Measurements from ENCODE around the gene ADAMTSL2.

The ADAMTSL2 gene

DNA sequence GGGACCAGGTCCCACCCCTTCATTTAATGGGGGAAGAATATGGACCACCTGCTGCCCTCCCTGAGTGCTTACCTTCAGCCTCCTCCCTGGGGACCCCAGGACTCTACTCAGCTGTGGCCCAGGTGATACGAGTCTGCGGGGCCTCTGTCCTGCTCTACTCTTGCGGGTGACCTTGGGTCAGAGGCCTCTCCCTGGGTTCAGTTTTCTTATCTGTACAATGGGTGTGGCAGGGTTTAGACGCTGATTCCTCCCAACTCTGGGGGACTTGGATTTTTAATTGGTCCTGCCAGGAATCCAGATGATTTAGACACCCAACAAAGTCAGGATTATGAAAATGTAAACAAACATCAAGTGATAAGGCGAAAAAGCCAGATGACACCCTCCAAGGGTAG, 49.7 kb downstream of the ADAMTSL2 start:
- Histone ChIP-seq H3K4me3 (ENCODE audit: insufficient read depth, low read length, poor library complexity, severe bottlenecking) (no peak overlapping the region), H3K9ac (ENCODE audit: low read length) (no peak overlapping the region), H3K79me2 (ENCODE audit: insufficient read depth, low read length) (no peaks in the 10 kb centered on the region), H3K4me2 (ENCODE audit: low read depth, low read length, poor library complexity, severe bottlenecking) (no peak overlapping the region), H3K9me2 (replicated peaks; ENCODE audit: insufficient read depth, low read length) (no peaks in the 10 kb centered on the region), H3K36me3 (ENCODE audit: low read length) (no peaks in the 10 kb centered on the region), H3K27me3 (ENCODE audit: low read length) (no peaks in the 10 kb centered on the region; the same call in 1 of the 2 replicates), H3K9me3 (ENCODE audit: insufficient read depth, low read length) (peaks cover 4% of the 10 kb centered on the region; the same call in 1 of the 2 replicates), H3F3A (ENCODE audit: insufficient read depth) (peaks cover 4% of the 10 kb centered on the region; the same call in 1 of the 2 replicates), H2AFZ (ENCODE audit: low read depth, low read length, severe bottlenecking) (no peak overlapping the region), H3K27ac (ENCODE audit: low read depth, low read length) (no peak overlapping the region), H4K20me1 (ENCODE audit: low read depth, low read length) (no peaks in the 10 kb centered on the region)
- TF ChIP-seq EZH2phosphoT487 (conservative IDR thresholded peaks at IDR 0.05; ENCODE audit: low read length) = no peak
- TF ChIP-seq, protein P1, sequence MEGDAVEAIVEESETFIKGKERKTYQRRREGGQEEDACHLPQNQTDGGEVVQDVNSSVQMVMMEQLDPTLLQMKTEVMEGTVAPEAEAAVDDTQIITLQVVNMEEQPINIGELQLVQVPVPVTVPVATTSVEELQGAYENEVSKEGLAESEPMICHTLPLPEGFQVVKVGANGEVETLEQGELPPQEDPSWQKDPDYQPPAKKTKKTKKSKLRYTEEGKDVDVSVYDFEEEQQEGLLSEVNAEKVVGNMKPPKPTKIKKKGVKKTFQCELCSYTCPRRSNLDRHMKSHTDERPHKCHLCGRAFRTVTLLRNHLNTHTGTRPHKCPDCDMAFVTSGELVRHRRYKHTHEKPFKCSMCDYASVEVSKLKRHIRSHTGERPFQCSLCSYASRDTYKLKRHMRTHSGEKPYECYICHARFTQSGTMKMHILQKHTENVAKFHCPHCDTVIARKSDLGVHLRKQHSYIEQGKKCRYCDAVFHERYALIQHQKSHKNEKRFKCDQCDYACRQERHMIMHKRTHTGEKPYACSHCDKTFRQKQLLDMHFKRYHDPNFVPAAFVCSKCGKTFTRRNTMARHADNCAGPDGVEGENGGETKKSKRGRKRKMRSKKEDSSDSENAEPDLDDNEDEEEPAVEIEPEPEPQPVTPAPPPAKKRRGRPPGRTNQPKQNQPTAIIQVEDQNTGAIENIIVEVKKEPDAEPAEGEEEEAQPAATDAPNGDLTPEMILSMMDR (IDR thresholded peaks at IDR 0.05; ENCODE audit: insufficient read depth, low read length, poor library complexity, severe bottlenecking) = no peak

DNA sequence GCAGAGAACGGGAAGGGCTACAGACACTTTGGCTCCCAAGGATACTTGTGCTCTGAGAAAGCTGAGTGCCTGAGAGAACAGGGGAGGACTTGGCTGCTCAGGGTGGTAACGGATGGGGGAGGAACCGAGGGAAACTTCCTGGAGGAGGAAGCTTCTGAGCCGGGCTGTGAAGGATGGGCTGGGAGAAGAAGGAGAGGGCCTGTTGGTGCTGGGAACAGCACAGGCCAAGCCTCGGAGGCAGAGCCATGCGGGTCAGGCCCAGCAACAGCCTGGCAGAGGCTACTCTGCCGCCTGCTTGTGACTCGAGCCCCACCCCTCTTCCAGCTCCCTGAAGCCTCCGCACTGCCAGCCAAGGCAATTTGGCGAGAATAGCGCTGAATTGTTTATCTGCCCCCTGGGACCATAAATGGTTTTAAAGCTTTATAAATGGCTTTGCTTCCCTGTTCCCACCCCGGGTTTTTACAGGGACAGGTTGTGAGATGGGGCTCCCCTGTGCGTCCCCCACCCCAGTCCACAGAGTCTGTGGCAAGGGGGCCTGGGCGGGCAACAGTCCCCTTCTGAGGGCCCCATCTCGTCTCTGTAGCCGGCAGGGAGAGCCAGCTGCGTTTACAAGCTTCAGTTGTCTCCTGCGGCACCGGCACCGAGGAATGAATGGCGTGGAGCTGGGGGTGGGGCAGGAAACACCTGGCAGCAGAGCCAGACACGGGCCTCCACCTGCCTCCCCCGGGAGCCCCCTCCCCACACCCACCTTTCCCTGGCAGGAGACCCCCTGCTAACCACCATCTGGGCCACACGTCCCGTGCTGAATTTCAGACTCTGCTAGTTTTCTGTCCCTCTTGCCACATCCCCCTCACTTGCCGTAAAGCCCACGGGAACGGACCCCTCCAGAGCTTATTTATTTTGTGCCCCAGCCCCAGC, 50.3 kb downstream of the ADAMTSL2 start:
- no peak for TF ChIP-seq EZH2phosphoT487 (conservative IDR thresholded peaks at IDR 0.05; ENCODE audit: low read length)
- TF ChIP-seq, protein P1 (IDR thresholded peaks at IDR 0.05; ENCODE audit: insufficient read depth, low read length, poor library complexity, severe bottlenecking) = no peak
- Histone ChIP-seq H3K9me3 (ENCODE audit: insufficient read depth, low read length) (peaks cover 4% of the 10 kb centered on the region; the same call in 1 of the 2 replicates), H3K27ac (ENCODE audit: low read depth, low read length) (no peak overlapping the region)

DNA sequence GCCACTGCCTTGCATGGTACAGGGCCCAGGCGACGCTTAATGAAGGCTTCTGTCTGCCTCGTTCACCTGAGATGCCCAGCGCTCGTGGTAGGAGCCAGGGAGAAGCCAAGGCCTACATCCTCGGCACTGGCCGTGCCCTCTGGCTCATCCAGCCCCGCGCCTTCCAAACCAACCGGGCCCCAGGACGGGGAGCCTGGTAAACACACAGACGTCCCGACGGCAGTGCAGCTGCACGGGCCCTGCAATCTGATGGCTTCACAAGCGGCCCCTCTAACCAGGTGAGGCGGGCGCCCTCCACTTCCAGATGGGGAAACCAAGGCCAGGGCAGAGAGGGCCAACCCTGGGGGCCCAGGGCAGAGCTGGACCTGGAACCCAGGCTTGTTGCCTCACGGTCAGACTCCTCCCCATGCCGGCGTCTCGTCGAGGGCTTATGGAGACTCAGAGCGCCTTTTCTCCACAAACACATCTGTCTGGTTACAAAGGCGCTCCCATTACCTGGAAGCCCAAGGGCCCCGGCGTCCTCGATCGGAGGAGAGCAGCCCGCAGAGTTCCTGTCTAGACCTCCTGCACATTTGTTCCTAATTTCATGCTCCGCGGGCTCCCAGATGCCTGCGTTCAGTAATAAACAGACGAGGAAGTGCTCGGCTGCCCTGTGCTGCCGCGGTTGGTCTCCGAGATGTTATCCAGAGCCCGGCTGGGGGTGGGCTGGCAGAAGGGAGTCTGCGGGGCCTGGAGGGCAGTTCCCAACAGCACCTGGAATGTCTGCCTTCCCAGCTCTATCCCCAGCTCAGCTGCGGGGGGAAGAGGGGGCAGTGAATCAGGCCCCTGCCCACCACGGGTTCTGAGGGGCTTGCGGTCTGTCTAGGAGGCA, 51.2 kb downstream of the ADAMTSL2 start:
- Histone ChIP-seq H3K4me3 (ENCODE audit: insufficient read depth, low read length, poor library complexity, severe bottlenecking) (no peak overlapping the region), H3K9me2 (replicated peaks; ENCODE audit: insufficient read depth, low read length) (no peaks in the 10 kb centered on the region), H3K79me2 (ENCODE audit: insufficient read depth, low read length) (no peaks in the 10 kb centered on the region), H3K36me3 (ENCODE audit: low read length) (no peaks in the 10 kb centered on the region), H3F3A (ENCODE audit: insufficient read depth) (peaks cover 4% of the 10 kb centered on the region; the same call in 1 of the 2 replicates), H2AFZ (ENCODE audit: low read depth, low read length, severe bottlenecking) (no peak overlapping the region), H3K9me3 (ENCODE audit: insufficient read depth, low read length) (peaks cover 4% of the 10 kb centered on the region; the same call in 1 of the 2 replicates), H4K20me1 (ENCODE audit: low read depth, low read length) (no peaks in the 10 kb centered on the region), H3K4me2 (ENCODE audit: low read depth, low read length, poor library complexity, severe bottlenecking) (no peak overlapping the region), H3K27ac (ENCODE audit: low read depth, low read length) (no peak overlapping the region), H3K9ac (ENCODE audit: low read length) (no peak overlapping the region), H3K27me3 (ENCODE audit: low read length) (no peaks in the 10 kb centered on the region; the same call in 1 of the 2 replicates)
- TF ChIP-seq, protein P1 (IDR thresholded peaks at IDR 0.05; ENCODE audit: insufficient read depth, low read length, poor library complexity, severe bottlenecking) = no peak
- TF ChIP-seq EZH2phosphoT487 (conservative IDR thresholded peaks at IDR 0.05; ENCODE audit: low read length) = no peak

More for the DNA sequence above, 50.3 kb downstream of the ADAMTSL2 start:
- Histone ChIP-seq H3K4me2 (ENCODE audit: low read depth, low read length, poor library complexity, severe bottlenecking) (no peak overlapping the region), H3K9ac (ENCODE audit: low read length) (no peak overlapping the region), H3K9me2 (replicated peaks; ENCODE audit: insufficient read depth, low read length) (no peaks in the 10 kb centered on the region), H3K79me2 (ENCODE audit: insufficient read depth, low read length) (no peaks in the 10 kb centered on the region), H3F3A (ENCODE audit: insufficient read depth) (peaks cover 4% of the 10 kb centered on the region; the same call in 1 of the 2 replicates), H3K27me3 (ENCODE audit: low read length) (no peaks in the 10 kb centered on the region; the same call in 1 of the 2 replicates), H4K20me1 (ENCODE audit: low read depth, low read length) (no peaks in the 10 kb centered on the region), H2AFZ (ENCODE audit: low read depth, low read length, severe bottlenecking) (no peak overlapping the region), H3K36me3 (ENCODE audit: low read length) (no peaks in the 10 kb centered on the region), H3K4me3 (ENCODE audit: insufficient read depth, low read length, poor library complexity, severe bottlenecking) (no peak overlapping the region)
